Body of pancreas (tissue), 4 donors: Measurements from ENCODE around the gene UBE2Q1. TPM values are rescaled to one million over a fixed set of nuclear protein-coding genes. Genes with fewer than 3 reads are reported as not detected.

Experiments
- ATAC-seq: fragments of 150-250 bp; one replicate; pipeline ENCODE4 v1.9.1; 2016
- DNase-seq, 4 donors: peaks; one replicate each; pipeline ENCODE4 v3.0.0-alpha.2; 2019
- H3K27ac ChIP-seq, 4 donors: fragments of 200-600 bp; sonication (generic); 1 replicate in 3 of 4; 2 replicates in 1 of 4; pipeline versions ENCODE4 v1.5.1 to v1.6.1; 2016 to 2019; ENCODE audit warnings: mild to moderate bottlenecking in 1 of 4, mixed read lengths in 1 of 4, moderate library complexity in 1 of 4
- H3K27me3 ChIP-seq, 2 donors: fragments of 200-600 bp; sonication (generic); one replicate each; pipeline ENCODE4 v1.6.0; 2016; ENCODE audit warnings: mild to moderate bottlenecking in 1 of 2
- H3K36me3 ChIP-seq, 2 donors: fragments of 200-600 bp; sonication (generic); replicated peaks in 1 of 2; 2 replicates each; pipeline ENCODE4 v1.5.1; 2016; ENCODE audit warnings: low read depth in 2 of 2; ENCODE audit not compliant: insufficient read depth in 1 of 2
- H3K4me1 ChIP-seq: fragments of 200-600 bp; sonication (generic); one replicate; pipeline ENCODE4 v1.6.0; 2016
- H3K4me3 ChIP-seq, 2 donors: fragments of 200-600 bp; sonication (generic); 1 replicate in 1 of 2; 2 replicates in 1 of 2; pipeline ENCODE4 v1.5.1; 2016 to 2019
- H3K9me3 ChIP-seq, 3 donors: fragments of 200-600 bp; sonication (generic); 1 replicate in 2 of 3; 2 replicates in 1 of 3; pipeline ENCODE4 v1.5.1; 2016
- CTCF ChIP-seq, 7 experiments: fragments of 450-650 bp in 4 of 7; fragments of 200-600 bp in 3 of 7; sonication (generic) in 3 of 7; IDR thresholded peaks; one replicate each; pipeline ENCODE4 v1.5.1; 2016 to 2019; ENCODE audit warnings: antibody characterized with exemption in 7 of 7
- POLR2A ChIP-seq, 3 donors: fragments of 450-650 bp; IDR thresholded peaks; one replicate each; pipeline ENCODE4 v1.6.1; 2016; ENCODE audit warnings: antibody characterized with exemption in 3 of 3, mild to moderate bottlenecking in 2 of 3
- WGBS, 2 donors: methylation state at CpG; one replicate each; pipeline ENCODE4 v1.1.5; 2017; 5-methylcytosine and 5-hydroxymethylcytosine counted together
- intact Hi-C: fragments of 100-400 bp; cut with DNase I; formaldehyde crosslinking; loops from one replicate; pipeline ENCODE4 v1.15.1; 2023
- total RNA-seq, 2 donors: library from RNA; depleted of rRNA; stranded (reverse); fragments of >200 nt; gene quantifications; one replicate each; pipeline ENCODE4 v1.1.0, GENCODE V29; 2016

UBE2Q1 gene
- total RNA-seq, 2 donors from 2014 or later: 19.8 to 25.7 TPM

DNA sequence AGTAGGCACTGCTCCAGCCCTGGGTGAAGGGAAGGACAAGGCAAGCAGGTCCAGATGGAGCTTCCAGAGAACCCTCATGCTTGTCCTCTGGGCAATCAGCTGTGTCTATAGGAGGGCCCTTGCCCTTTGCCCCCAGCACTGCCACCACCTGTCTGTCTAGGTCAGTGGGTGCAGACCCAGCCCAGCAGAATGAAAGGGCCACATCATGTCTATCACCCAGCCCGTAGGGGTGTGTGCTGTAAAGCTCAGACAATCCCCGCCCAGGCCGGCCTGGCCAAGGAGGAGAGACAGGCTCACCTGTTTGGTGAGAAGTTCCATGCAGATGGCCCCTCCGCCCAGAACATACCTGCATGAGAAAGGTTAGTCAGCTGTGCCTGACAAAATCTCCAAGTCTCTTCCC, 7.0 kb downstream of the UBE2Q1 start:
- Histone ChIP-seq H3K27me3 (no peaks in the 10 kb centered on the region), H3K36me3 (peaks cover 27 to 52% of the 10 kb centered on the region in 2 donors), H3K27ac (peak overlapping the region in 1 of 4 donors; percentile 14), H3K9me3 (no peaks in the 10 kb centered on the region), H3K4me3 (no peak overlapping the region), H3K4me1 (peaks cover 47% of the 10 kb centered on the region)
- no peak for TF ChIP-seq CTCF (IDR thresholded peaks at IDR 0.05)
- TF ChIP-seq POLR2A (IDR thresholded peaks at IDR 0.05): no peak
- WGBS, 2 donors: 86 to 88% methylated on average over 1 to 4 of the region's 4 CpGs
- DNase-seq (no peak), ATAC-seq (no peak)
- intact Hi-C loops: no loop called here

DNA sequence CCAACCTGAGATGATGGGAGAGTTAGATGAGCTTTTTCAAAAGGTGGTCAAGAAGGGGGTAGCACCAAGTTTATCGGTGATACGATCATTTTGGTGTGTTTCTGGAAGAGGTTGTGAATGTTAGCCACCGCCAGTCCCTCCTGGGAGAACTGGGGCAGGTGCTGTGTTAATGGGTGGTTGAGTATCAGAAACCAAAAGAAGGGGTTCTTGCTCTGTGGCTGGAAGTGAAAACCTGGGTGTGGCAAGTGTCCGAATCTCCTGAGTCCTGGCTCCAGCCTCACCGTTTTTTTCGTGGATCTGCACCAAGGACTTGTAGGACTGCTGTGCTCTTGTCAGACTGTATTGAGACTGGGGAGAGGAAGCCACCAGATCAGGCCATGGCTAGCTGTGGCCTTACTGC, 7.8 kb downstream of the UBE2Q1 start:
- no peaks in the 10 kb centered on the region for H3K9me3 ChIP-seq
- peaks cover 40% of the 10 kb centered on the region for H3K4me1 ChIP-seq
- DNase-seq (no peak), ATAC-seq (no peak)
- TF ChIP-seq POLR2A (IDR thresholded peaks at IDR 0.05) (no peak), CTCF (IDR thresholded peaks at IDR 0.05) (no peak)
- no peak overlapping the region for H3K4me3 ChIP-seq
- H3K27me3 ChIP-seq: no peaks in the 10 kb centered on the region
- H3K36me3 ChIP-seq: peaks cover 27 to 52% of the 10 kb centered on the region in 2 donors
- no peak overlapping the region for H3K27ac ChIP-seq
- intact Hi-C loops: no loop called here
- WGBS, 2 donors: 63 to 71% methylated on average over 6 of the region's 6 CpGs

- no peaks in the 10 kb centered on the region for H3K9me3 ChIP-seq
- H3K36me3 ChIP-seq: peaks cover 23 to 47% of the 10 kb centered on the region in 2 donors
- intact Hi-C loops: no loop called here
- TF ChIP-seq CTCF (IDR thresholded peaks at IDR 0.05): no peak
- TF ChIP-seq POLR2A (IDR thresholded peaks at IDR 0.05): no peak
- H3K4me1 ChIP-seq: peaks cover 38% of the 10 kb centered on the region
- H3K27ac ChIP-seq: no peak overlapping the region
- DNase-seq: no peak
- ATAC-seq: no peak
- no peak overlapping the region for H3K4me3 ChIP-seq
- H3K27me3 ChIP-seq: no peaks in the 10 kb centered on the region
- 60 to 74% methylated on average over 5 of the region's 5 CpGs for WGBS, 2 donors
Observed at GRCh38 chr1:154550070-154550469, 8.4 kb downstream of the UBE2Q1 start.

GRCh38 chr1:154549202-154549770, 9.2 kb downstream of the UBE2Q1 start:
- WGBS, 2 donors: 72 to 73% methylated on average over 3 of the region's 3 CpGs

More at GRCh38 chr1:154549202-154549770, 9.2 kb downstream of the UBE2Q1 start:
- Histone ChIP-seq H3K9me3 (no peaks in the 10 kb centered on the region), H3K27me3 (no peaks in the 10 kb centered on the region), H3K4me3 (no peak overlapping the region), H3K36me3 (peaks cover 15 to 39% of the 10 kb centered on the region in 2 donors), H3K4me1 (peaks cover 38% of the 10 kb centered on the region), H3K27ac (peak overlapping the region in 2 of 4 donors; percentile 69 to 84)
- no peak for TF ChIP-seq POLR2A (IDR thresholded peaks at IDR 0.05)
- TF ChIP-seq CTCF (IDR thresholded peaks at IDR 0.05): no peak
- ATAC-seq (no peak), DNase-seq (no peak)
- intact Hi-C loops: loop anchor here (10.0 kb wide), 1 partner anchor 74 kb away; no protein-coding TSS in a partner anchor
